H1 (cell line): Measurements from ENCODE around the gene RAD9A. TPM values are rescaled to one million over a fixed set of nuclear protein-coding genes. Genes with fewer than 3 reads are reported as not detected.

Experiments
- CTCF ChIA-PET: fragments of 300-600 bp; sonication (Branson Sonifier 250); formaldehyde crosslinking; loops from one replicate; lab custom pipeline; 2021; ENCODE audit not compliant: partially characterized antibody; lab: Charles Lee
- POLR2A ChIA-PET: fragments of 300-600 bp; sonication (Branson Sonifier 250); formaldehyde crosslinking; loops from one replicate; lab custom pipeline; 2021; ENCODE audit warnings: inconsistent platforms; ENCODE audit not compliant: partially characterized antibody; lab: Charles Lee
- DNase-seq, 2 experiments: peaks; one replicate each; pipeline versions ENCODE4 v3.0.0 to v3.0.0-alpha.2; 2010 to 2022; ENCODE audit warnings: low spot score in 2 of 2, low read depth in 1 of 2, mixed read lengths in 1 of 2
- FAIRE-seq: peaks from 2 replicates; lab custom pipeline; 2011; peaks lifted over from hg19 to GRCh38; lab: Jason Lieb, UNC
- H2AFZ ChIP-seq: 2 replicates; pipeline ENCODE4 v1.8.1; 2012; ENCODE audit warnings: low read length, inconsistent platforms
- H2AK5ac ChIP-seq: 2 replicates; pipeline ENCODE4 v1.6.1; 2013; ENCODE audit warnings: low read depth, low read length
- H2BK120ac ChIP-seq: replicated peaks from 2 replicates; pipeline ENCODE3; 2013; ENCODE audit warnings: low read depth, low read length, inconsistent platforms
- H2BK12ac ChIP-seq: 2 replicates; pipeline ENCODE4 v1.6.1; 2013; ENCODE audit warnings: low read depth, low read length
- H2BK15ac ChIP-seq: 2 replicates; pipeline ENCODE4 v1.6.1; 2013; ENCODE audit warnings: low read length
- H2BK20ac ChIP-seq: 2 replicates; pipeline ENCODE4 v1.6.1; 2013; ENCODE audit warnings: low read length
- H2BK5ac ChIP-seq: 2 replicates; pipeline ENCODE4 v1.6.1; 2013; ENCODE audit warnings: low read depth, low read length
- H3K14ac ChIP-seq: 2 replicates; pipeline ENCODE4 v1.6.1; 2013; ENCODE audit warnings: inconsistent platforms; ENCODE audit not compliant: insufficient read length
- H3K18ac ChIP-seq: 2 replicates; pipeline ENCODE4 v1.6.1; 2013; ENCODE audit warnings: low read length; ENCODE audit errors: extremely low read depth
- H3K23ac ChIP-seq: 2 replicates; pipeline ENCODE4 v1.6.1; 2013; ENCODE audit warnings: inconsistent platforms; ENCODE audit not compliant: insufficient read length
- H3K23me2 ChIP-seq: 2 replicates; pipeline ENCODE4 v1.6.1; 2013; ENCODE audit warnings: low read depth, low read length
- H3K27ac ChIP-seq: 2 replicates; pipeline ENCODE4 v1.6.1; 2011; ENCODE audit warnings: low read depth, low read length, inconsistent platforms
- H3K27me3 ChIP-seq, 4 experiments: replicated peaks in 1 of 4; 1 replicate in 1 of 4; 2 replicates in 3 of 4; pipeline versions ENCODE4 v1.6.1 to v1.8.1; 2011 to 2013; ENCODE audit warnings: low read length in 3 of 4, mild to moderate bottlenecking in 3 of 4, inconsistent platforms in 2 of 4, mixed read lengths in 2 of 4, moderate library complexity in 1 of 4; ENCODE audit not compliant: control insufficient read depth in 3 of 4, insufficient read depth in 3 of 4; ENCODE audit errors: extremely low read depth in 1 of 4
- H3K36me3 ChIP-seq, 4 experiments: 2 replicates each; pipeline versions ENCODE4 v1.6.1 to v1.8.1; 2011 to 2013; ENCODE audit warnings: mild to moderate bottlenecking in 4 of 4, low read length in 3 of 4, moderate library complexity in 2 of 4, control low read depth in 1 of 4, inconsistent platforms in 1 of 4; ENCODE audit not compliant: insufficient read depth in 4 of 4, control insufficient read depth in 2 of 4
- H3K4ac ChIP-seq: replicated peaks from 2 replicates; pipeline ENCODE3; 2013; ENCODE audit warnings: low read length, low read depth, mixed read lengths, inconsistent platforms; ENCODE audit not compliant: insufficient read length
- H3K4me1 ChIP-seq, 4 experiments: replicated peaks in 1 of 4; 1 replicate in 1 of 4; 2 replicates in 3 of 4; pipeline versions ENCODE4 v1.6.1 to v1.8.1; 2011 to 2013; ENCODE audit warnings: low read length in 3 of 4, inconsistent platforms in 2 of 4, mixed read lengths in 1 of 4; ENCODE audit not compliant: insufficient read depth in 4 of 4, control insufficient read depth in 3 of 4
- H3K4me2 ChIP-seq, 2 experiments: 2 replicates each; pipeline versions ENCODE4 v1.6.1 to v1.8.1; 2011 to 2013; ENCODE audit warnings: low read depth in 2 of 2, low read length in 2 of 2, control low read depth in 1 of 2, inconsistent platforms in 1 of 2, mild to moderate bottlenecking in 1 of 2; ENCODE audit not compliant: insufficient read depth in 1 of 2
- H3K4me3 ChIP-seq, 4 experiments: fragments of 200-600, 300-600 bp in 1 of 4; sonication (generic), shearing (Covaris generic), sonication (Bioruptor Twin) in 1 of 4; 2 replicates each; pipeline versions ENCODE4 v1.5.1 to v1.8.1; 2011 to 2016; ENCODE audit warnings: low read length in 4 of 4, low read depth in 3 of 4, control low read depth in 2 of 4, inconsistent platforms in 2 of 4, mild to moderate bottlenecking in 2 of 4, mixed read lengths in 1 of 4, moderate library complexity in 1 of 4; ENCODE audit not compliant: insufficient read depth in 2 of 4; ENCODE audit errors: extremely low read depth in 1 of 4
- H3K56ac ChIP-seq: replicated peaks from 2 replicates; pipeline ENCODE3; 2013; ENCODE audit warnings: low read depth, mild to moderate bottlenecking, mixed read lengths, low read length, inconsistent platforms; ENCODE audit not compliant: insufficient read length
- H3K79me1 ChIP-seq: 2 replicates; pipeline ENCODE4 v1.6.1; 2013; ENCODE audit warnings: low read depth, low read length, control low read depth
- H3K79me2 ChIP-seq, 2 experiments: 2 replicates each; pipeline versions ENCODE4 v1.6.1 to v1.8.1; 2012 to 2013; ENCODE audit warnings: low read length in 2 of 2, mild to moderate bottlenecking in 2 of 2, inconsistent platforms in 1 of 2; ENCODE audit not compliant: insufficient read depth in 2 of 2, control insufficient read depth in 1 of 2
- H3K9ac ChIP-seq, 4 experiments: replicated peaks in 1 of 4; 1 replicate in 1 of 4; 2 replicates in 3 of 4; pipeline versions ENCODE4 v1.6.1 to v1.8.1; 2011 to 2013; ENCODE audit warnings: low read depth in 3 of 4, low read length in 3 of 4, control low read depth in 2 of 4, mild to moderate bottlenecking in 2 of 4, moderate library complexity in 2 of 4, inconsistent platforms in 1 of 4; ENCODE audit errors: extremely low read depth in 1 of 4
- H3K9me3 ChIP-seq, 2 experiments: 2 replicates each; pipeline versions ENCODE4 v1.6.1 to v1.8.1; 2012 to 2013; ENCODE audit warnings: mild to moderate bottlenecking in 2 of 2, moderate library complexity in 2 of 2, control low read depth in 1 of 2, inconsistent platforms in 1 of 2, low read depth in 1 of 2, low read length in 1 of 2, mixed read lengths in 1 of 2; ENCODE audit not compliant: insufficient read depth in 2 of 2
- H4K20me1 ChIP-seq, 2 experiments: replicated peaks in 1 of 2; 2 replicates each; pipeline versions ENCODE3 to v1.8.1; 2011 to 2013; ENCODE audit warnings: inconsistent platforms in 2 of 2, low read length in 2 of 2, mild to moderate bottlenecking in 1 of 2; ENCODE audit not compliant: insufficient read depth in 2 of 2, control insufficient read depth in 1 of 2
- H4K5ac ChIP-seq: 2 replicates; pipeline ENCODE4 v1.6.1; 2013; ENCODE audit warnings: low read length, low read depth, mixed read lengths, inconsistent platforms; ENCODE audit not compliant: insufficient read length
- H4K8ac ChIP-seq: 2 replicates; pipeline ENCODE4 v1.8.0; 2013; ENCODE audit warnings: mild to moderate bottlenecking, moderate library complexity, low read length, inconsistent platforms; ENCODE audit not compliant: insufficient read depth; ENCODE audit errors: extremely low read depth
- H4K91ac ChIP-seq: replicated peaks from 2 replicates; pipeline ENCODE3; 2013; ENCODE audit warnings: low read length, mixed read lengths, inconsistent platforms; ENCODE audit not compliant: insufficient read length
- CBX5 ChIP-seq: fragments of 300-800, 300-1000 bp; sonication (generic); IDR thresholded peaks from 2 replicates; pipeline ENCODE4 v1.7.1; 2016; ENCODE audit warnings: antibody characterized with exemption, low read length, low read depth
- CBX8 ChIP-seq: fragments of 300-800, 300-1000 bp; sonication (generic); IDR thresholded peaks from 2 replicates; pipeline ENCODE4 v1.7.1; 2016; ENCODE audit warnings: low read depth, low read length, borderline replicate concordance
- EGR1 ChIP-seq: IDR thresholded peaks from 2 replicates; pipeline ENCODE4 v1.6.1; 2011; ENCODE audit warnings: low read depth, low read length, borderline replicate concordance
- KDM1A ChIP-seq: fragments of 200-600, 300-600 bp; sonication (generic); IDR thresholded peaks from 2 replicates; pipeline ENCODE4 v1.7.1; 2016; ENCODE audit warnings: mild to moderate bottlenecking, low read length, borderline replicate concordance
- MAX ChIP-seq: IDR thresholded peaks from 2 replicates; pipeline ENCODE4 v1.6.1; 2012; ENCODE audit warnings: inconsistent platforms
- POU5F1 ChIP-seq: IDR thresholded peaks from 2 replicates; pipeline ENCODE4 v1.6.1; 2011; ENCODE audit warnings: low read depth, mild to moderate bottlenecking, low read length, moderate library complexity
- RBBP5 ChIP-seq: IDR thresholded peaks from 2 replicates; pipeline ENCODE4 v1.7.1; 2012; ENCODE audit warnings: low read depth, mild to moderate bottlenecking, inconsistent platforms, low read length, moderate library complexity, borderline replicate concordance
- RXRA ChIP-seq: IDR thresholded peaks from 2 replicates; pipeline ENCODE4 v1.6.1; 2011; ENCODE audit warnings: low read depth, mild to moderate bottlenecking, low read length, moderate library complexity; ENCODE audit not compliant: insufficient read depth
- SIN3A ChIP-seq, 2 experiments: IDR thresholded peaks in 1 of 2; conservative IDR thresholded peaks in 1 of 2; 2 replicates each; pipeline ENCODE4 v1.6.1; 2011 to 2012; ENCODE audit warnings: low read length in 2 of 2, improper control_type of control experiment in 1 of 2, low read depth in 1 of 2, mild to moderate bottlenecking in 1 of 2
- SP1 ChIP-seq: IDR thresholded peaks from 2 replicates; pipeline ENCODE4 v1.6.1; 2011; ENCODE audit warnings: low read depth, low read length
- SP2 ChIP-seq: IDR thresholded peaks from 2 replicates; pipeline ENCODE4 v1.6.1; 2012; ENCODE audit warnings: mild to moderate bottlenecking, low read length, inconsistent platforms
- SP4 ChIP-seq: IDR thresholded peaks from 2 replicates; pipeline ENCODE4 v1.6.1; 2012; ENCODE audit warnings: low read length, inconsistent platforms
- TEAD4 ChIP-seq: IDR thresholded peaks from 2 replicates; pipeline ENCODE4 v1.6.1; 2012; ENCODE audit warnings: low read depth, low read length, inconsistent platforms, mixed read lengths
- WGBS, 2 experiments: shearing (Covaris generic) in 1 of 2; methylation state at CpG; one replicate each; pipeline versions ENCODE4 v1.1.6 to v1.1.7; 2013 to 2015; ENCODE audit warnings: low lambda C conversion rate in 2 of 2, mixed read lengths in 2 of 2, inconsistent platforms in 1 of 2, low coverage in 1 of 2, missing lambda C conversion rate in 1 of 2; ENCODE audit not compliant: insufficient replicate concordance in 2 of 2, insufficient coverage in 1 of 2, insufficient read length in 1 of 2; ENCODE audit errors: extremely low coverage in 1 of 2, missing lambda C conversion rate in 1 of 2; 5-methylcytosine and 5-hydroxymethylcytosine counted together
- polyA plus RNA-seq, 7 experiments: library from polyadenylated mRNA; depleted of rRNA in 3 of 7; stranded (reverse) in 5 of 7; unstranded in 2 of 7; fragments of >200 nt in 5 of 7; fragments of 200-250 nt in 2 of 7; gene quantifications; 1 replicate in 5 of 7; 2 replicates in 1 of 7; 4 replicates in 1 of 7; pipeline versions ENCODE4 v1.2.1 to v1.2.3, GENCODE V29; 2011 to 2013; ENCODE audit warnings: missing spikeins in 2 of 7, mixed read lengths in 2 of 7
- total RNA-seq: library from RNA; stranded (reverse); fragmentation: NEBNext Ultra II Directional; extraction: Animal tissue kit (Norgen Biotek cat#: 25700); gene quantifications from 2 replicates; pipeline ENCODE4 v1.2.1, GENCODE V29; 2021

Gene RAD9A
- total and polyA plus RNA-seq, 2 of the 8 experiments (the other 6 are each of a cell fraction or from before 2014, with no cell fraction given): 22.2 to 25.5 TPM

- H3K79me2 ChIP-seq: no peaks in the 10 kb centered on the region
- no peak for FAIRE-seq
- no peaks in the 10 kb centered on the region for H3K9me3 ChIP-seq
- ChIA-PET POLR2A (interaction anchor here (0.8 to 1.9 kb wide), 7 partner anchors 9 to 53 kb away, joined by 3 to 8 read pairs (median 3); partner anchors contain the start of gene POLD4), CTCF (interaction anchor here (0.9 to 1.2 kb wide), 4 partner anchors 10 to 49 kb away, joined by 3 to 6 read pairs (median 4); no protein-coding TSS in a partner anchor)
- DNase-seq: no peak
- H3K27me3 ChIP-seq: peaks cover 0 to 4% (median 2%) of the 10 kb centered on the region in 4 experiments; a peak in 3 of 7 replicates
- H3K23me2 ChIP-seq: 0 out of 2 replicates have a peak, but pooled peaks cover 2% of the 10 kb centered on the region
- H3K4me2 ChIP-seq: no peak overlapping the region
- H2BK15ac ChIP-seq: no peak overlapping the region
- 94% methylated on average over 10 of the region's 18 CpGs; no CpG with 5 or more reads in 1 of the 2 experiments for WGBS, 2 experiments
- no peak overlapping the region for H3K14ac ChIP-seq
- no peak overlapping the region for H2BK120ac ChIP-seq
- no peak overlapping the region for H4K91ac ChIP-seq
- H2BK12ac ChIP-seq: no peak overlapping the region
- no peaks in the 10 kb centered on the region for H4K20me1 ChIP-seq
- no peak overlapping the region for H2AFZ ChIP-seq
- no peak overlapping the region for H2BK5ac ChIP-seq
- no peak overlapping the region for H2BK20ac ChIP-seq
- H3K4me1 ChIP-seq: peaks cover 0 to 14% (median 8%) of the 10 kb centered on the region in 4 experiments; a peak in 5 of 7 replicates
- H3K36me3 ChIP-seq: no peaks in the 10 kb centered on the region
- H3K18ac ChIP-seq: no peak overlapping the region
- H3K23ac ChIP-seq: no peak overlapping the region
- H4K8ac ChIP-seq: peak overlapping the region; percentile 57; the same call in 1 of the 2 replicates
- H3K4ac ChIP-seq: no peak overlapping the region
- H4K5ac ChIP-seq: no peak overlapping the region
- H2AK5ac ChIP-seq: no peak overlapping the region
- H3K27ac ChIP-seq: no peak overlapping the region
- H3K56ac ChIP-seq: no peak overlapping the region
- no peaks in the 10 kb centered on the region for H3K79me1 ChIP-seq
- no peak overlapping the region for H3K9ac ChIP-seq
- H3K4me3 ChIP-seq: no peak overlapping the region
- no peak for TF ChIP-seq RBBP5
- no peak for TF ChIP-seq EGR1
- no peak for TF ChIP-seq MAX
- no peak for TF ChIP-seq KDM1A
- no peak for TF ChIP-seq CBX8
- TF ChIP-seq TEAD4: no peak
- TF ChIP-seq SP2: no peak
- TF ChIP-seq SP1: no peak
- no peak for TF ChIP-seq RXRA
- TF ChIP-seq SP4: no peak
- TF ChIP-seq POU5F1: no peak
- no peak for TF ChIP-seq SIN3A (conservative IDR thresholded peaks at IDR 0.05 in 1 of 2, IDR thresholded peaks at IDR 0.05 in 1 of 2; ENCODE audit: low read depth in 1 of 2, low read length in 2 of 2)
- TF ChIP-seq CBX5: no peak
These were observed 14.7 kb downstream of the RAD9A start for GRCh38 chr11:67406420-67406968.
